Measurements from ENCODE around the gene CBLC.

GRCh38 chr19:44841231-44841630 lies 63.5 kb downstream of the CBLC start:
- no peak for TF ChIP-seq ZNF8 (CRISPR knock-in tag; IDR thresholded peaks at IDR 0.05)
- TF ChIP-seq PATZ1 (CRISPR knock-in tag; IDR thresholded peaks at IDR 0.05; ENCODE audit: borderline replicate concordance), result no peak
- TF ChIP-seq ZFP3 (CRISPR knock-in tag; IDR thresholded peaks at IDR 0.05), result no peak
- TF ChIP-seq GLIS3 (CRISPR knock-in tag; IDR thresholded peaks at IDR 0.05), result no peak
